GM18520 (cell line): ENCODE results near the gene NR3C2.
"Not testable (repeated sequence)": the region's sequence is repeated elsewhere in the genome, so short reads cannot be mapped to it uniquely, and the experiment has no call there.

ENCODE experiments used
- ATAC-seq: cut with Tn5 transposase; IDR thresholded peaks from one replicate; pipeline ENCODE4 v1.9.1; 2021; ENCODE audit not compliant: unreplicated experiment

NR3C2 gene

DNA sequence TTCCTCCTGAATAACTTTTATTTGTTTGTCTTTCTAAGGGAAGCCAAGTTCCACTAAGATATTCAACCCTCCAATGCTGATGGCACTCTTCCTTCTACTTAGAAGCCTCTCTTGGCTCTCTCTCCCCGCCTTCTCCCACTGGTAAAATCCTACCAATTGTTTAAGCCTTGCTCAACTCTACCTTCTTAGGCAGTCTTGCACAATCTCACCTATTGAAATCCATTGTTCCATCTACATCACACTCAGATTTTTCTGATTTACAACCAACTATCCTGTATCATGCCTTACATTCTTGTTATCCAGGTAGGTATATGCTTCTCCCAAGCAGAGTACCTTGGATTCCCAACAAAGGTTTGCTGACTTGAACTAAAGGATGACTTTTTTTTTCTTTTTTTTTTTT, 69.1 kb downstream of the NR3C2 start:
- no peak for ATAC-seq

DNA sequence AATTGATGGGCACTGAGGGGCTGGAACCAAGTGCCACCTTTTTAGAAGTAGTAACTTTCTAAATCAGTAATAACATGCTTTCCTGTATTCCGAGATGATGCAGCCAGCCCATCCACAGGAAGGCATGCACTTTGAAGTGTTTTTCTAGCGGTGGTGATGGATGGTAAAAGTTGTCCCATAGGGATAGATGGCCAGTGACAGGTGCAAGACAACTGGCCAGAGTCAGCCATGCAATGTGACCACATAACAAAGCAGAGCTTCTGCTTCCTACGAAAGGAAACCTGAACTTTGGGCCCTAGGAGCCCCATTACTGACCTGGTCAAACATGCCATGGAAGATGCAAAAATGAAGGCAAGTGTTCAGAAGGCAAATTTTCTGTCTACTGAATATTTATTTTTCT, 72.3 kb downstream of the NR3C2 start:
- ATAC-seq, result no peak

DNA sequence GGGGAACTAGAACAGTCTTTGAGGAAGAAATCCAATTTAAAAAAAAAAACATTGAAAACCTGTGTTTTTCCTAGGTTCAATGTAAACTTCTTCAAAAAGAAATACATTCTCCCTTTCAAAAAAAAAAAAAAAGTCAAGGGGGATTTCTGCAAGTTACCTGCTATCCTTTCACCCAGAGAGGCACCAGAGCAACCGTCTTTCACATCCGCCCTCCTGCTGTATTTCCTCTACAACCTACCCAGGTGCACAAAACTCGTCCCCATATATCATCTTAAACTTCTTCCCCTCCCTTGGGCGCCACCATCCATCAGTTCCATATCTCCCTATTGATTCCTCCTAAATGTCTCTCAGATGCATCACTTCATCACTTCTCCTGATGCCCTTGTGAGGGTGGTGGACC, 74.5 kb downstream of the NR3C2 start:
- no peak for ATAC-seq

DNA sequence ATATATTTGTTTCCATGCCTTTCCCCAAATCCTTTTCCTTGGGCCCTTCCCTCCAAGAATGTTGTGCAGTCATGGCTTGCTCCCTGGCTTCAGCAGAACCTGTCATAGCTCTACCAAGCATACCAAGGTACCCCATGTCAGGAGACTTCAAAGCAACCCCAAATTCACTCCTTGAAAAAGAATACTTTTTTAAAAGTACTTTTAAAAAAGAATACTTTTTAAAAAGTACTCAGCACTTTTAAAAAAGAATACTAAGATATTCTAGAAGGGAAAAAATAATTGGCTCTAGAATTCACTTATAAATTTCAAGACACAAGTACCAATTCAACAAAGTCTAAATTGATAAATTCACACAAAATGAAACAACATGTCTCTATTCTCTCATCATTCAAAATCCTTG, 76.0 kb downstream of the NR3C2 start:
- no peak for ATAC-seq

DNA sequence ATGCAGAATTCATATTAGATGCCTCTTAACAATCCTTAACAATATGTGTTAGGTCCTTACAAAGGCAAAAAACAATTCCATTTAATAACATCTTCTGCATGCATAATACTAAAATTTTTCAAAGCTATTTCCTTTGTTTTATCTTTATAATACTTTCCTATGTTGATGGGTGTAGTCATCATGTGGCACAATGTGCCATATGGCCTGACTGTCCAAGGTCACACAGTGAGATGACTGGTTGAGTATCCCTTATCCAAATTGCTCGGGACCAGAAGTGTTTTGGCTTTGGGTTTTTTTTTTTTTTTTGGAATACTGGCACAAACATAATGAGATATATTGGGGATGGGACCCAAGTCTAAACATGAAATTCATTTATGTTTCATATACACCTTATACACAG, 77.7 kb downstream of the NR3C2 start:
- no peak for ATAC-seq

DNA sequence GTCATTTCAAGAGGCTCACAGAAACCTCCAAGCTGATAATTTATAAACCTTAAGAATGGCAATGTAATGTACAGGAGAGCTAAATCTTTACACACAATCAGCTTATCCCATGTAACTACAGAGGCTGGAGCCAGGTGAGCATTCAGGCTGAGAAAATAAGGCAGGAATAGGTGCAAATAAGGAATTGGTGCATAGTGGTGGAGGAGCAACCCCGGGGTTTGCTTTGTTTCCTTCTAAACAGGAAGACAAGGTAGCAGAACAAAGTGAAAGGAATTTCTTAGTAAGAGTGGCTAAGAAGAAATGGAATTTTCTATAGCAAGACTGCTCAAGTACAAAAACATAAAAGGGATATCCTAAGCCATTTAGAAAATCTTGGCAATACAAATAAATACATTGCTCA, 82.4 kb downstream of the NR3C2 start:
- ATAC-seq, result no peak

DNA sequence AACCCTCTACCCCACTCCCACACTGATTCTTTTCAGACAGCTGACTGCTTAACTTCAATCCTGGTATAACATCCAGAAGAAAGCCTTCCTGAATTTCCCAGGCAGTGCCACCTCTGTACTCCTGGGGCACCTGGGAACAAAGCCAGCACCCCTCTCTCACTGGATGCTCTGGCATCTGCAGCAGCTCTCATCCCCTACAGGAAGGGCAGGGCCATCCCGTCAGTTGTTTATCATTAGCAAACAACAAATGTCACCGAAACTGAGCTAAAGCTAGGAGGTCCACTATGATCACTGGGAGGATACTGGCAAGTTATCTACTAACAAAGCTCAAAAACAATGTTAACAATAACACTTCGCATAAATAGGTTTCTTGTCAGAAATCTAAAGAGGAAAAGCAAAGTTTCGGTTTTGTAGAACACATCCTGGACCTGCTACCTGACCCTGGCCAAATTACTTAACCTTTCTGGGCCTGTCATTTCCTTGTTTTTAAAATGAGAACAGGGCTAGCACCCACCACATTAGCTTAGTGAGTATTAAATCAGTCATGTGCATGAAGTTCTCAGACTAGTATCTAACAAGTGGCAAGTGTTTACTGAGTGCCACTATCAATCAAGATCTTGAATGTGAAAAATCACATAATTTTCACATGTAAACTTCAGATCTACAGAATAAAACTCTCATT, 86.6 kb downstream of the NR3C2 start:
- ATAC-seq, result no peak

DNA sequence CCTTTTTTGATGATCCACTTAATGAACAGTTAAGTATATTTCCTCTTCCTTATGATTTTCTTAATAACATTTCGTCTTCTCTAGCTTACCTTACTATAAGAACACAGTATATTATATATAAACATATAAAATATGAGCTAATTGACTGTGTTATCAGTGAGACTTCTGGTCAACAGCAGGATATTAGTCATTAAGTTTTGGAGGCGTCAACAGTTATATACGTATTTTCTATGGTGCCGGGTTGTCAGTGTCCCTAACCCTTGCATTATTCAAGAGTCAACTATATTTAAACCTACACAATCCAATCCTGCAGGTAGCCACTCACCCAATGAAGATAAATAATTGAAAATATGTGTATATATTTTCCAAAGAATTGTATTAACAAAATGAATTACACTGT, 88.0 kb downstream of the NR3C2 start:
- ATAC-seq, result no peak

DNA sequence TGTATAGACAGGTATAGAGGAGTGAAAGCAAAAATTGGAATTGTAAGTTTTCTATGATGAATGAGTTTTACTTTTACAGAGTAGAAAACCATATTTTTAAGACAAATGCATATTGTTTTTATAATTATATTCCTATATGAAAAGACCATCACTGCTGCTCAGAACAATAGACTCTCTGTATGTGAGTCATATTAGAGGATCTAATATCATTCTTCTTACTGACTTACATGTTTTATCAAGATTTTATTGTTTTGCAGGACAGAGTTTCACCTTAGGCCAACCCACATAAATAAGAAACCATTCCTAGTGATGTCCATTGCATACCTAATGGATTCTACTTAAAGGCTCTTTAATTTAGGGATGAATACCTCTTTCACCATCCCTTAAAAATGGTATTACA, 88.6 kb downstream of the NR3C2 start:
- ATAC-seq, result no peak

DNA sequence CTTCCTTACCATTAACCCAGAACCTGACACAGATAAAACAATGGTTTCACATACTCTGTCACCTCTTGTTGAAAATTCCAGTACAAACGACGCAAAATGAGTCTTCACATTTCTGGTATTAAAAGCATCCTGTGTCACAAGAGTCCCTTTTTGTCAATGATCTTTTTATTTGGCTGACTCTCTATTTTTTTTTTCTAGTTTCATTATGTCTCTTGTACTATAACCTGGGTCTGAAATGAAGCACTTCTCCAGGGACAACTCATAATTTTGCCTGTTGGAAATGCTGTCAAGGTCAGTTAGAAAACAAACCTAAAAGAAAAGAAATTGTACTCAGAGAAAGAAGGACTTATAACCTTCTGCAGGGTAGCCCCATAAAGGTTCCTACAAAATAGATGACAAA, 93.1 kb downstream of the NR3C2 start:
- ATAC-seq, result no peak

DNA sequence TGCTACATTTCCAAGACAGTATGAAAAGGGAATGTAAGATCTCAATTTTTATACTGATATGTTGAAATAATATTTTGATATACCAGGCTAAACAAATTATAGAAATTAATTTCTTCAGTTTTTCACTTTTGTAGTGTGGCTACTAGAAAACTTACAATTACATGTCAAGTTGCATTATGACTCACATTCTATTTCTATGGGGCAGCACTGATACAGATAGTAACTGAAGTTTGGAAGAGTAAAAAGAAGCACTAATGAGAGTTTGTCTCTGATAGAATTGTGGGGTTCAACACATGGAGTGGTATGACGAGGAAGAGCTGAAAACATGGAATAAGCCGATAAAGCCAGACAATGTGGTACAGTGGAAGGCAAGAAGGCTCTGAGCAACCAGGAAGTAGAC, 95.6 kb downstream of the NR3C2 start:
- ATAC-seq, result no peak

DNA sequence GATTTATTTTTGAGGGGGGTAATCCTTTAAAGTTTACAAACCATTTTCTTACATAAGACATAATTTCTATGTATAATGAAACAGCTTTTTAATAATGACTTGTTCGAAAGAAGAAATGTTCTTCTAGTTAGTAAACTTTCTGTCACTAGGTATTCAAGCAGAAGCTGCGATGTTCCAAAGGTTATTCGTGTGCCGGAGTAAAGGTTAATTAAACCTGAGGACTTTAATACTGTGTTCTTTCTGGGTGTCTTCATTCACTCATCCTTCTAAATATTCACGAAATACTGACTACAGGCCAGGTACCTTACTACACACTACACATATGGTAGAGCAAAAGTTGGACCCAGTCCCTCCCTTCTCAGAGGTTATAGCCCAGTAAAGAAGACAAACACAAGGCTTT, 96.7 kb downstream of the NR3C2 start:
- no peak for ATAC-seq

DNA sequence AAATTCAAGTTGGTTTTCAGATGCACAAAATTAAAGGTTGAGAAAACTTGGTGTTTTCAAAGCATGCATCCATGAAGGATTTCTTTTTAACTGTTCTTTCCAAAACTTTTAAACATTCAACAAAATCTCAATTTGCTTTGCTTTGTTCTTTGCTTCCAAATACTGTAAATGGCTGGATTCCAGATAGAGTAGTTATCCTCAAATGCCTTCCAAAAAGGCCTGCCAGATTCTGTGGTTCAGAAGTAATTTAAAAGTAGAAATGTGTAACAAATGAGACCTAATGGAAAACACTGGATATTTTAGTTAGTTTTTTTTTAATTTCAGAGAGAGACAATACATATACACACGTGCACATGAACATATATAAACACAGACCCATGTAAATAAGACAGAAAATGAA, 97.3 kb downstream of the NR3C2 start:
- ATAC-seq, result no peak

DNA sequence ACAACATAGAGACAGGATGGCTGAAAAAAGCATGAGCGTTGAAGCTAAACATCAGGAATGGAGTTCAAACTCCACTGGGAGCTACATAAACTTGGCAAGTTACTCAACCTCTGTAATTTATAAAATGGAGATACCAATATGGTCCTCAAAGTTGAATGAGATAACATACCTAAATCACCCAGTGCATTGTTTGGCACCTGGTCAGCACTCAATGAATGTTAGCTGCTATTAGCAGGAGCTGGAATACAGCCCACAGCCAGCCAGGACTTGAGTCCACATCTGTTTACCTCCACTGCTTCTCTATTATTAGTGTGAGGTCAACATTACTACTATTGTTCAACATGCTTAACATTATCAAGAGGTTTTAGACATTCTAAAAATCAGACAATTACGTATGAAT, 97.9 kb downstream of the NR3C2 start:
- no peak for ATAC-seq

DNA sequence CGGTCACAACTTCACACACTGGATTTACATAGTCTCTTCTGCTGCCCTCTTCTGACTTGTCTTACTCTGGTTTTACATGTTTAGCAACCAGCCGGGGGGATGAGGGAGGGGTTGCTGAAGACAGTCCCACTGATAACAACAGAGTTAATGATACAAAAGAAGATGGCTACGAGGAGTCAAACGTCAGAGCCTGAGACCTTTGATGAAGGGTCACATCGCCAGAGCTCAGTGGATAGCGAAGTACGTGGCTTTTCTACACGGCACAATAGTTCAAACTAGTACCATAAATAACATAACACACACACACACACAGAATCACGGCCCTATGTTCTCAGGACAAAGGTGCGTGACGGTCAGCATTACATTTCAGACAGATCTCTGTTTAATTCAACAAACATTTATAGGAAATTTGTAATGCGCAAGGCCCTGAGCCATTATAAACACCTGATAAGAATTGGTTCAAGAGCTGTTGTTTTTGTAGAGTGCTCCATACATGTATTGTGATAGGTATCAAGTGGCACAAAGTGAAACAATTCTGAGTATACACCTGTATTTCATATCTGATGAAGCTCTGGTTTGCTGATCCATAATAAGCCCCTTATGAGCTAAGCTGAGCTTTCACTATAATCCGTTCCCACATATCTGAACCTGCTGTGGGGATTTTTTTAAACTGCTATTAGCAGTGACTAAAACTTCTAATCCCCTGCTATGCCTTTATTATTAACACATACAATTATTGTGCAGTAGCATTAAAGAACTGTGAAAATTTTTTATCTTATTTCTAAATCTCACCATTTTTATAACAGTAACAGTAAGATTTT, 100.0 kb downstream of the NR3C2 start:
- ATAC-seq, result no peak

DNA sequence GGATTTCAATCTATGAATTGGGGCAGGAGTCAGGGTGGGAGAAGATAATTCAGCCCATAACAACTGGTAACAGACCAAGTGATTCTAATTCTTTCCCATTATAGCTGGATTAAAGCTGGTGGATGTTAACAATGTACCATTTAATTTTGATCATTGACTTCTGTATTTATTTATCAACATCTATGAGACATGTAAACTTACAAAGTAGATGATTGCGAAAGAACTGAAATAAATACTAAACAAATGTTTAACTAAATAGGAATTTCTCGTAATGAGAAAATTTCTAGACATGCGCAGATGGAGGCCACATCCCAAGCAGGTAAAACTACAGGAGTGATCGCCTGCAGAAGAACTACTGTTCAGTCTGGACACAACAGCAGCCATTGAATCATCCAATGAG, 107.1 kb downstream of the NR3C2 start:
- no peak for ATAC-seq

DNA sequence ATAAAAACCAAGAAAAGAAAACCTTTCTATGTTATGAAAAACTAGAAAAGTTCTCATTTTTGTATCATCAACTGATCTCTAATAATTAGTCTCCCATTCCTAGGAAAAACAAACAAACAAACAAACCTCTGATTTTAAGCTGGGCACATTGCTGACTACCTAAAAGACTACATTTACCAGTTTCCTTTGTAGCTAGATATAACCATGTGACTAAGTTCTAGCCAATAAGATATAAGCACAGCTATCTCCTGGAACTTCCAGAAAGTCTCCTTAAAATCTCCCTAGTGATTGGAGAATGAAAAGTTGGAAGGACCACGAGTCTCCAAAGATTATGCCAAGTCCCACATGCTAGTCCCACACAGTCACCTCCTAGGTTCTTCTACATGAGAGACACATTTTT, 108.9 kb downstream of the NR3C2 start:
- no peak for ATAC-seq

DNA sequence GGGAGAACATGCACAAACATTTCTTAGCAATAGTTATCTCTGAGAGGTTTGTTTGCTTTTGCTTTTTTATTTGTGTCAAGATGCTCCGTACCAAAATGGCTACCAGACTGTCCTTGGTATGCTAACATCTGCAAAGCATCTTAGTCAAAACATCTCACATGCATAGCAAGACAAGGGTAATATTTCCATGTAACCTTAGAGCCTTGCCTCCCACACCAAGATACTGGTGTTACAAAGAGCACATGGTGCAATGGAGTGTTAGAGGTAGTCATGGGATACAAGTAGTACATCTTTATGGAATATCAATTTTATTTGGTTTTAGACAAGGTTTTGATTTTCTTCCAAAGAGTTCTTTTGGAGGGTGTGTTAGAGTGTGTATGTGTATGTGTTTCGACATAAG, 109.7 kb downstream of the NR3C2 start:
- no peak for ATAC-seq

DNA sequence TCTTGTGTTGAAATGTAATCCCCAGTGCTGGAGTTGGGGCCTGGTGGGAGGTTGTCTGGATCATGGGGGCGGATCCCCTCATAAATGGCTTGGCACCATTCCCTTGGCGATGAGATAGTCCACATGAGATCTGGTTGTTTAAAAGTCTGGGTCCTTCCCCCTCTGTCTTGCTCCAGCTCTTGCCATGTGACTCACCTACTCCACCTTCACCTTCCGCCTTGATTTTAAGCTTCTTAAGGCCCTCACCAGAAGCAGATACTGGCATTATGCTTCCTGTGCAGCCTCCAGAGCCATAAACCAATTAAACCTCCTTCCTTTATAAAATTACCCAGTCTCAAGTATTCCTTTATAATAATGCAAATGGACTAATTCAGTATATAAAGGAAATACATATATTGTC, 111.5 kb downstream of the NR3C2 start:
- no peak for ATAC-seq

DNA sequence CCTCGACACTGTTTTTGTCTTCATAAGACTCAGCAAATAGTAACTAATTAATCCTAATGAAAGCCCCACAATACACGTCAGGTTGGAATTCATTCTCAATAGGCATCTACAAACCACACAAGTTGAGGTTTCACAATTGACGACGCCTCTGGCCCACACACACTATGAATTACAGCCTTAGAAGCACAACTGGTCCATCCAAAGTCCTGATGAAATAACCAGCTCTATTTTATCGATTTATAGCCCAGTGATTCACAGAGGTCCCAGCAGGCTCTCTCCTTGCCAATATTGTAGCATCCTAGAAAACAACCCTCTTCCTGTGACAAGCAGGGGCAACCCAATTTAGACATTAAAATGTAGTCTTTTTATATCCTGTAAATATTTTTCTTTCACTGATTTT, 112.1 kb downstream of the NR3C2 start:
- no peak for ATAC-seq

DNA sequence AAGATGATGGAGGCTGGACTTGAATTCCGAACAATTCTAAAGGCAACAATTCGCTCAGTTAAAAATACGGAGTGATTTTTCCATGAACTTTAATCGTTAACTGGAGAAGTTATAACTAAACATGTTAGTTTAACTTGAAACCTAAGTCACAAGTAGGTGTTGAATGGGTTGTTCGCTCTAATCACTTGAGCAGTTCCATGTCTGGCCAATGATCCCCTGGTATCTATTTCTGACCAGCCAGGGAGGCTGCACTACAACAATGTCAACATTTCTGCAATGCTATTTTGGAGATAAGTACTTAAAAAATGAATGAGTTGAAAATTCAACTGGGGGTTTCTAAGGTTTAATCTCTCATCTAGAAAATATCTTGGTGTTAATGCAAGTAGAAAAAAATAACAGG, 112.5 kb downstream of the NR3C2 start:
- no peak for ATAC-seq

DNA sequence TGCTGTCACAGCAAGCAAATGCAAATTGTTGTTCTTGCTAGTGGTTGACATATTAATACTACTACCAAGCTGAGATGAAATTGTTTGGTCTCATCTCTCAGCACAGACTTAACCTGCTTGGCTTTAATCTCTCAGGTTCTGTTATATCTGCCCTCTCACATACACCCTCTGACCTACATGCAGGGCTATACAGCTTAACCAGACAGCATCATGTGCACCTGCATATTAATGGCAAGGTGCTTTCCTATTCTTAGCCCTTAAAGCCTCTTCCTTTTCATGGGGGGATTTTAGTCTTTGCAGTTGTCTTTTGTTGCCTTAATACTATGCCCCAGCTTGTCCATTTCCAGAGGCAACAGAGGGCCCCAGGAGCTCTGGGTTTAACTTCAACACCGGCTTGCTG, 114.5 kb downstream of the NR3C2 start:
- no peak for ATAC-seq

DNA sequence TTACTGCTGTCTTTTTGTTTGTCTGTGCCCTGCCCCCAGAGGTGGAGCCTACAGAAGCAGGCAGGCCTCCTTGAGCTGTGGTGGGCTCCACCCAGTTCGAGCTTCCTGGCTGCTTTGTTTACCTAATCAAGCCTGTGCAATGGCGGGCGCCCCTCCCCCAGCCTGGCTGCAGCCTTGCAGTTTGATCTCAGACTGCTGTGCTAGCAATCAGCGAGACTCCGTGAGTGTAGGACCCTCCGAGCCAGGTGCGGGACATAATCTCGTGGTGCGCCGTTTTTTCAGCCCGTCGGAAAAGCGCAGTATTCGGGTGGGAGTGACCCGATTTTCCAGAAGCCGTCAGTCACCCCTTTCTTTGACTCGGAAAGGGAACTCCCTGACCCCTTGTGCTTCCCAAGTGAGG, 118.9 kb downstream of the NR3C2 start:
- not testable (repeated sequence) for ATAC-seq
